Skeletal muscle satellite cell (primary cell): Measurements from ENCODE around the gene BRD7.

Source experiments
- H3K27me3 ChIP-seq: 2 replicates; pipeline ENCODE4 v1.7.0; 2013; ENCODE audit warnings: low read length; ENCODE audit not compliant: control insufficient read depth, insufficient read depth
- H3K36me3 ChIP-seq: 2 replicates; pipeline ENCODE4 v1.7.0; 2013; ENCODE audit warnings: mild to moderate bottlenecking, control low read depth, low read length; ENCODE audit not compliant: insufficient read depth
- H3K4me1 ChIP-seq: 2 replicates; pipeline ENCODE4 v1.7.0; 2013; ENCODE audit warnings: low read length; ENCODE audit not compliant: control insufficient read depth, insufficient read depth
- H3K4me2 ChIP-seq: 2 replicates; pipeline ENCODE4 v1.7.0; 2013; ENCODE audit warnings: mild to moderate bottlenecking, low read length
- H3K4me3 ChIP-seq: 2 replicates; pipeline ENCODE4 v1.7.0; 2013; ENCODE audit warnings: low read length
- H3K9ac ChIP-seq: 2 replicates; pipeline ENCODE4 v1.7.0; 2013; ENCODE audit warnings: mild to moderate bottlenecking, low read depth, low read length, moderate library complexity
- H3K9me3 ChIP-seq: replicated peaks from 2 replicates; pipeline ENCODE4 v1.7.0; 2013; ENCODE audit warnings: mild to moderate bottlenecking, control low read depth, low read length

Gene BRD7

GRCh38 chr16:50278251-50278650, 90.5 kb downstream of the BRD7 start:
- peaks cover 15% of the 10 kb centered on the region for H3K36me3 ChIP-seq
- no peak overlapping the region for H3K4me2 ChIP-seq
- no peak overlapping the region for H3K9ac ChIP-seq
- H3K4me3 ChIP-seq, result no peak overlapping the region
- no peaks in the 10 kb centered on the region for H3K9me3 ChIP-seq
- peaks cover 28% of the 10 kb centered on the region for H3K4me1 ChIP-seq
- no peaks in the 10 kb centered on the region for H3K27me3 ChIP-seq

- Histone ChIP-seq H3K9ac (no peak overlapping the region), H3K4me1 (peaks cover 19% of the 10 kb centered on the region), H3K4me2 (no peak overlapping the region), H3K27me3 (no peaks in the 10 kb centered on the region), H3K36me3 (peaks cover 20% of the 10 kb centered on the region), H3K9me3 (no peaks in the 10 kb centered on the region), H3K4me3 (no peak overlapping the region)
Observed at GRCh38 chr16:50276801-50277555, 91.8 kb downstream of the BRD7 start.

GRCh38 chr16:50276326-50276640, 92.5 kb downstream of the BRD7 start:
- Histone ChIP-seq H3K9me3 (no peaks in the 10 kb centered on the region), H3K4me3 (no peak overlapping the region), H3K27me3 (no peaks in the 10 kb centered on the region), H3K9ac (no peak overlapping the region), H3K4me2 (no peak overlapping the region), H3K36me3 (peaks cover 24% of the 10 kb centered on the region), H3K4me1 (peaks cover 13% of the 10 kb centered on the region)

- peaks cover 28% of the 10 kb centered on the region for H3K36me3 ChIP-seq
- H3K4me1 ChIP-seq, result peaks cover 16% of the 10 kb centered on the region
- H3K27me3 ChIP-seq, result no peaks in the 10 kb centered on the region
- no peak overlapping the region for H3K4me2 ChIP-seq
- no peak overlapping the region for H3K9ac ChIP-seq
- no peak overlapping the region for H3K4me3 ChIP-seq
- H3K9me3 ChIP-seq, result no peaks in the 10 kb centered on the region
Observed at GRCh38 chr16:50275428-50276325, 93.1 kb downstream of the BRD7 start.

- peaks cover 34% of the 10 kb centered on the region for H3K36me3 ChIP-seq
- H3K4me1 ChIP-seq, result peaks cover 18% of the 10 kb centered on the region
Observed at GRCh38 chr16:50275098-50275415, 93.7 kb downstream of the BRD7 start.

GRCh38 chr16:50274326-50275097, 94.3 kb downstream of the BRD7 start:
- Histone ChIP-seq H3K9me3 (no peaks in the 10 kb centered on the region), H3K36me3 (peaks cover 34% of the 10 kb centered on the region), H3K4me3 (no peak overlapping the region), H3K4me2 (no peak overlapping the region), H3K4me1 (peaks cover 18% of the 10 kb centered on the region), H3K27me3 (no peaks in the 10 kb centered on the region), H3K9ac (no peak overlapping the region)

More at GRCh38 chr16:50275098-50275415, 93.7 kb downstream of the BRD7 start:
- no peaks in the 10 kb centered on the region for H3K27me3 ChIP-seq
- H3K4me2 ChIP-seq, result no peak overlapping the region
- no peak overlapping the region for H3K4me3 ChIP-seq
- no peaks in the 10 kb centered on the region for H3K9me3 ChIP-seq
- no peak overlapping the region for H3K9ac ChIP-seq

- Histone ChIP-seq H3K4me2 (no peak overlapping the region), H3K9me3 (no peaks in the 10 kb centered on the region), H3K4me1 (peaks cover 14% of the 10 kb centered on the region), H3K4me3 (no peak overlapping the region), H3K9ac (no peak overlapping the region), H3K36me3 (peaks cover 34% of the 10 kb centered on the region), H3K27me3 (no peaks in the 10 kb centered on the region)
Observed at GRCh38 chr16:50273888-50274325, 94.9 kb downstream of the BRD7 start.

GRCh38 chr16:50273382-50273690, 95.5 kb downstream of the BRD7 start:
- peaks cover 34% of the 10 kb centered on the region for H3K36me3 ChIP-seq
- no peak overlapping the region for H3K4me2 ChIP-seq
- H3K4me1 ChIP-seq, result peaks cover 16% of the 10 kb centered on the region
- H3K4me3 ChIP-seq, result no peak overlapping the region
- H3K9me3 ChIP-seq, result no peaks in the 10 kb centered on the region
- H3K27me3 ChIP-seq, result no peaks in the 10 kb centered on the region
- no peak overlapping the region for H3K9ac ChIP-seq

GRCh38 chr16:50272687-50273381, 96.0 kb downstream of the BRD7 start:
- Histone ChIP-seq H3K4me1 (peaks cover 21% of the 10 kb centered on the region), H3K27me3 (no peaks in the 10 kb centered on the region), H3K36me3 (peaks cover 31% of the 10 kb centered on the region), H3K4me3 (no peak overlapping the region), H3K4me2 (no peak overlapping the region), H3K9ac (no peak overlapping the region), H3K9me3 (no peaks in the 10 kb centered on the region)

GRCh38 chr16:50272111-50272571, 96.6 kb downstream of the BRD7 start:
- no peak overlapping the region for H3K4me3 ChIP-seq
- H3K36me3 ChIP-seq, result peaks cover 29% of the 10 kb centered on the region
- no peak overlapping the region for H3K4me2 ChIP-seq
- H3K9me3 ChIP-seq, result no peaks in the 10 kb centered on the region
- H3K9ac ChIP-seq, result no peak overlapping the region
- no peaks in the 10 kb centered on the region for H3K27me3 ChIP-seq
- H3K4me1 ChIP-seq, result peaks cover 28% of the 10 kb centered on the region
